HepG2 (cell line): ENCODE measurements around the gene BCDIN3D. TPM values are rescaled to one million over a fixed set of nuclear protein-coding genes. Genes with fewer than 3 reads are reported as not detected.

Experiments used
- BATF2 ChIP-seq: sonication (generic); formaldehyde crosslinking; IDR thresholded peaks from 2 replicates; pipeline ENCODE4 v1.8.0; 2022; ENCODE audit warnings: mild to moderate bottlenecking, missing genetic modification reagents, moderate library complexity
- E2F2 ChIP-seq: sonication (generic); formaldehyde crosslinking; IDR thresholded peaks from 2 replicates; pipeline ENCODE4 v1.4.0; 2020; ENCODE audit warnings: missing genetic modification reagents, borderline replicate concordance
- KIAA2018 ChIP-seq: sonication (generic); formaldehyde crosslinking; IDR thresholded peaks from 2 replicates; pipeline ENCODE4 v1.5.0; 2020; ENCODE audit warnings: mild to moderate bottlenecking, missing genetic modification reagents, borderline replicate concordance
- KMT2B ChIP-seq: IDR thresholded peaks from 2 replicates; pipeline ENCODE4 v1.6.1; 2016; ENCODE audit warnings: missing genetic modification reagents, missing compliant biosample characterization
- POLR2AphosphoS2 ChIP-seq: IDR thresholded peaks from 2 replicates; pipeline ENCODE4 v1.6.1; 2011; ENCODE audit warnings: low read depth, low read length, improper control_type of control experiment
- THAP7 ChIP-seq: sonication (generic); formaldehyde crosslinking; IDR thresholded peaks from 2 replicates; pipeline ENCODE4 v1.8.1; 2023; ENCODE audit warnings: mild to moderate bottlenecking, missing genetic modification reagents
- ZNF816 ChIP-seq: sonication (generic); formaldehyde crosslinking; IDR thresholded peaks from 2 replicates; pipeline ENCODE4 v1.8.0; 2022; ENCODE audit warnings: missing genetic modification reagents, mild to moderate bottlenecking, borderline replicate concordance
- polyA plus RNA-seq, 8 experiments: library from polyadenylated mRNA; depleted of rRNA in 3 of 8; stranded (reverse) in 7 of 8; unstranded in 1 of 8; fragments of >200 nt; fragmentation: Illumina TruSeq in 4 of 8; extraction: Trizol in 4 of 8; gene quantifications; 2 replicates each; pipeline versions ENCODE4 v1.2.1 to v1.2.3, GENCODE V29; 2011 to 2016; ENCODE audit warnings: low read depth in 4 of 8, missing spikeins in 1 of 8, mixed read lengths in 1 of 8; ENCODE audit not compliant: insufficient read depth in 1 of 8
- total RNA-seq, 5 experiments: library from RNA; depleted of rRNA; stranded (reverse); fragments of >200 nt; fragmentation: Illumina TruSeq; extraction: Trizol; gene quantifications; 2 replicates each; pipeline ENCODE4 v1.2.3, GENCODE V29; 2016; ENCODE audit warnings: low read depth in 1 of 5

BCDIN3D gene
- total and polyA plus RNA-seq, 2 of the 13 experiments (the other 11 are each of a cell fraction or from before 2014, with no cell fraction given) = 2.2 to 2.5 TPM

GRCh38 chr12:49804821-49805220 lies 38.1 kb downstream of the BCDIN3D start (continued):
- TF ChIP-seq KIAA2018 = no peak
- no peak for TF ChIP-seq E2F2 (CRISPR knock-in tag)
- TF ChIP-seq BATF2 (CRISPR knock-in tag) = no peak
- TF ChIP-seq THAP7 = no peak
- no peak for TF ChIP-seq ZNF816
- TF ChIP-seq KMT2B = no peak
- no peak for TF ChIP-seq POLR2AphosphoS2
